Retinal pigment epithelial cell (primary cell): ENCODE results near the gene TRIM26.

Experiments used
- DNase-seq: peaks from one replicate; pipeline ENCODE4 v3.0.0-alpha.2; 2010; ENCODE audit warnings: low read depth
- H3K4me3 ChIP-seq: 2 replicates; pipeline ENCODE4 v1.5.1; 2011; ENCODE audit warnings: mild to moderate bottlenecking, low read length, control low read depth, moderate library complexity
- CTCF ChIP-seq: conservative IDR thresholded peaks from 2 replicates; pipeline ENCODE4 v1.5.1; 2011; ENCODE audit warnings: low read depth, low read length, control low read depth, inconsistent platforms

Gene TRIM26

GRCh38 chr6:30207619-30208295 lies 5.4 kb downstream of the TRIM26 start:
- TF ChIP-seq CTCF = no peak
- no peak overlapping the region for H3K4me3 ChIP-seq
- no peak for DNase-seq

GRCh38 chr6:30206799-30207618 lies 6.2 kb downstream of the TRIM26 start:
- H3K4me3 ChIP-seq = no peak overlapping the region
- DNase-seq = no peak
- no peak for TF ChIP-seq CTCF

GRCh38 chr6:30206152-30206551 lies 7.1 kb downstream of the TRIM26 start:
- H3K4me3 ChIP-seq = no peak overlapping the region
- no peak for TF ChIP-seq CTCF
- no peak for DNase-seq

GRCh38 chr6:30204116-30204515 lies 9.1 kb downstream of the TRIM26 start:
- no peak for DNase-seq
- no peak for TF ChIP-seq CTCF
- no peak overlapping the region for H3K4me3 ChIP-seq

GRCh38 chr6:30202366-30202765 lies 10.8 kb downstream of the TRIM26 start:
- TF ChIP-seq CTCF = no peak

GRCh38 chr6:30200551-30201281 lies 12.5 kb downstream of the TRIM26 start:
- no peak for DNase-seq
- no peak for TF ChIP-seq CTCF
- H3K4me3 ChIP-seq = no peak overlapping the region

More at GRCh38 chr6:30202366-30202765, 10.8 kb downstream of the TRIM26 start:
- no peak overlapping the region for H3K4me3 ChIP-seq
- DNase-seq = no peak
